CD4-positive, alpha-beta T cell treated with Interleukin-6 at 100 ng/mL for 8 hours (primary cell): Measurements from ENCODE around the gene PMEL.
"Not testable (repeated sequence)": the region's sequence is repeated elsewhere in the genome, so short reads cannot be mapped to it uniquely, and the experiment has no call there.

Experiments
- DNase-seq: peaks from one replicate; pipeline ENCODE4 v3.0.0-alpha.2; 2020; ENCODE audit warnings: mixed read lengths, low spot score

PMEL gene

GRCh38 chr12:55965941-55966407 is at the start of gene PMEL:
TSS of gene PMEL (minus strand) at chr12:55966042. CDS start at chr12:55966011, 31 bp downstream.
- no peak for DNase-seq

- DNase-seq: no peak
Observed at GRCh38 chr12:56014205-56014604, 48.4 kb upstream of the PMEL start.

GRCh38 chr12:56013482-56013881 is 47.6 kb upstream of the PMEL start:
- DNase-seq: no peak

- DNase-seq: no peak
Observed at GRCh38 chr12:56011509-56012090, 45.8 kb upstream of the PMEL start.

DNA sequence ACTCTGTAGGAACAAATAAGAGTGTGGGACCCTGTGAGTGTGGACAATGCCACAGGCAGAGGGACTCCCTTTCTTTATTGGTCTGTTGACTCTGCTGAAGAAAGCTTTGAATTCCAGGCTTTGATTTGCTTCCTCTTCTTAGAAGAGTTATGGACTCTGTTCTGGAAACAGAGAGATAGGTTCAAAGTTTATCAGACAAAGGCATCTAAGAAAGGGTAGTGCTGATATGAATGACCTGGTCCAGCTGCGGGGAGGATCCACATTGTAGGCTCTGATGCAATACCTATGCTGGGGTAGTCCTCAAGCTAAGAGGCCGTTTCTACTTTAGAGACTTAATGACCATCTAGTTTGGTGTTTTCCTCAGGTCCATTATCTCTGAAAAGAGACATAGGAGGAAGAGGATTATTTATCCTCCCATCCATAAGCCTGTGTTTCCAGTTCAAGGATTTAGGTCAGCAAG is 44.3 kb upstream of the PMEL start:
- DNase-seq: no peak

DNA sequence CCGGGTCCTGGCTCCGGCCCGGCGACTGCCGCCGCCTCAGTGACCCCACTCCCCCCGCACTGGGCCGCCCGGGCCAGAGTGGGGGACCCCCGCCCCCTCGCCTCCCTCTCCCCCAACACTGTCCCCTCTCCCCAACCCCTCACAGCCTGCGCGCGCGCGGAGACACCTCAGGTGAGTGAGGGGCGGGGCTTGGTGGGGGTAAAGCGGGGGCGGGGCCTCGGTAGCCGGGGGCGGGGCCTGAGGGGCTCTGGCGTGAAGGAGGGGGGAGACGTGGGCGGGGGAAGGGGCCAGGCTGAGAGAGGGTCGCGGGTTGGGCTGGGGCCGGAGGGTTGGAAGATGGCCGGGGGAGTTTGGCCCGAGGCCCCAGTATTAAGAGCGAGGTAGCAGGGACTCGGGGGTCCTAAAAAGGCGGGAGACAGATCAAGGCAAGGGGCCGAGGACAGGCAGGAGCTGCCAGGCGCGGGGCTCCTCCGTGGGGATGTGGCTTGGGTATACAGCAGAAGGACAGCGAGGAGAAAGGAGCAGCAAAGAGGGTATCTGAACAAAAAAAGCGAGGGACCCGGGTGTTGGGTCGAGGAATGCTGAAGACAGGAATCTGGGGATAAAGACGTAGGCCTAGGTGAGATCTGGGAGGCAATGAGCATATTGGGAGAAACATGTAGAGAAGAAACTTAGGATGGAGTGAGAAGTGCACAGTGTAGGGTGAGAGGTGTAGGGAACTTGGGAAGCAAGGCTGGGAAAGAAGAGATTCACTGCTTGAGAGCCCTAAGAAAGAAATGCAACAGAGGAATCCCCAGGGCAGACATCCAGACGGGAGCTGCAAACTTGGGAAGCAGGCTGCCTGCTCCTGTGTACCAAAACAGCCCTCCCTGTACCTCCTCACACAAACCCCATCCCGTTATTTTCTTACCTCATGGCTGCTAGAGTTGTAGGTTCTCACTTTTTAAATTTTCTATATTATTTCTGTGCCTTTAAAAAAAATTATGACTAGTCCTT is 42.0 kb upstream of the PMEL start:
- peak; percentile 71 for DNase-seq

GRCh38 chr12:56004211-56004610 is 38.4 kb upstream of the PMEL start:
- no peak for DNase-seq

DNA sequence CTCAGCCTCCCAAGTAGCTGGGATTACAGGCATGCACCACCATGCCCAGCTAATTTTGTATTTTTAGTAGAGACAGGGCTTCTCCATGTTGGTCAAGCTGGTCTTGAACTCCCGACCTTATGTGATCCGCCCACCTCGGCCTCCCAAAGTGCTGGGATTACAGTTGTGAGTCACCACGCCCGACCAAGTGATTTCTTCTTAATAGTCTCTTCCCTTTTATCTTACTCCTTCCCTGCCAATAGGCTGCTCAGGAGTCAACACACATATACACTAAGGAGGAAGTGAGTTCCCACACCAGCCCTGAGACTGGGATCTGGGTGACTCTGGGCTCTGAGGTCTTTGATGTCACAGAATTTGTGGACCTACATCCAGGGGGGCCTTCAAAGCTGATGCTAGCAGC is 37.5 kb upstream of the PMEL start:
- not testable (repeated sequence) for DNase-seq

GRCh38 chr12:56001487-56002100 is 35.8 kb upstream of the PMEL start:
- no peak for DNase-seq

- DNase-seq: not testable (repeated sequence)
Observed at GRCh38 chr12:55999999-56000540, 34.2 kb upstream of the PMEL start.

DNA sequence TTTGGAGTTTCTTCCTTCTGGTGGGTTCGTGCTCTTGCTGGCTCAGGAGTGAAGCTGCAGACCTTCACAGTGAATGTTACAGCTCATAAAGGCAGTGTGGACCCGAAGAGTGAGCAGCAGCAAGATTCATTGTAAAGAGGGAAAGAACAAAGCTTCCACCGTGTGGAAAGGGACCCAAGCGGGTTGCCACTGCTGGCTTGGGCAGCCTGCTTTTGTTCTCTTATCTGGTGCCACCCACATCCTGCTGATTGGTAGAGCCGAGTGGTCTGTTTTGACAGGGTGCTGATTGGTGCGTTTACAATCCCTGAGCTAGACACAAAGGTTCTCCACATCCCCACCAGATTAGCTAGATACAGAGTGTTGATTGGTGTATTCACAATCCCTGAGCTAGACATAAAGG is 33.7 kb upstream of the PMEL start:
- not testable (repeated sequence) for DNase-seq

GRCh38 chr12:55997535-55997859 is 31.7 kb upstream of the PMEL start:
- DNase-seq: no peak

DNA sequence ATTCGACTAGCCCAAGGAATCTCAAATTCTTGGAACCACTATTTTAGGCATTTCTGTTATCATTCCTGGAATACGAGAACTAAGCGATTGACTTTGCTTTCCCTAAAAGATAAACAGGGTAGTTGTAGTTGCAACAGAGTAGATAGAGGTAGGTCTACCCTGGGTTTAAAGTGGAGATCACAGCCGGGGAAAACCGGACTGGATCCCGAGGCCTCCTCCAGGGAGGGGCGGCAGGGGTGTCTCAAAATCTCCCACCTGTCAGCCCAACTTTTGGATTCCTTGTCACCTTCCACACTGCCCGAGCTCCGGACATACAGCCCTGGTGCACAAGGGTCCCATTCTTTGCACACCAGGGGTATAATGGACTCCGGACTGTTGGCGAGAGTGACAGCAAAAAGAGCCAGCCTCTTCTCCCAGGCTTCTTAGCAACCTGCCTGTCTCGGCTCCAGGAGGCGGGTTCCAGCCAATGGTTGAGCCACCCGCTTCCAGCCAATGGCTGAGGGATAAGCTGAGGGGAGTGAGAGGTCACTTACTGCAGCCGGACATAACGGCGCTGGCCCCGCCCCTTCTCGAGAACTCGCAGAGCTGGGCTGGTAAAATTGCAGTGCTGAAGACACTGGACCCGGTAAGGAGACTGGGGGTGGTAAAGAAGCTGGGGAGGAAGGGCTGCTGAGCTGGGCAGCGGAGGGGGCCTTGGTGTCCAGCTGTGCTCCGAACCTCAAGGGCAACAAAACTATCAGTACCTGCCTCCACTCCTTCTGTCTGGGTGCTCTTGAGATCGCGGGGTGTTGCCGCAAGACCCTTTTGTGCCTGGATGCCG is 31.1 kb upstream of the PMEL start, which contains the start of gene SUOX:
Gene SUOX, plus strand, starts transcription at position 562 of the 820 bp plus-strand sequence. CDS start 4,946 bp downstream, outside the sequence.
- peak; percentile 17 for DNase-seq

GRCh38 chr12:55996201-55996714 is 30.4 kb upstream of the PMEL start:
- DNase-seq: peak; percentile 76

- no peak for DNase-seq
Observed at GRCh38 chr12:55995366-55995765, 29.5 kb upstream of the PMEL start.

DNA sequence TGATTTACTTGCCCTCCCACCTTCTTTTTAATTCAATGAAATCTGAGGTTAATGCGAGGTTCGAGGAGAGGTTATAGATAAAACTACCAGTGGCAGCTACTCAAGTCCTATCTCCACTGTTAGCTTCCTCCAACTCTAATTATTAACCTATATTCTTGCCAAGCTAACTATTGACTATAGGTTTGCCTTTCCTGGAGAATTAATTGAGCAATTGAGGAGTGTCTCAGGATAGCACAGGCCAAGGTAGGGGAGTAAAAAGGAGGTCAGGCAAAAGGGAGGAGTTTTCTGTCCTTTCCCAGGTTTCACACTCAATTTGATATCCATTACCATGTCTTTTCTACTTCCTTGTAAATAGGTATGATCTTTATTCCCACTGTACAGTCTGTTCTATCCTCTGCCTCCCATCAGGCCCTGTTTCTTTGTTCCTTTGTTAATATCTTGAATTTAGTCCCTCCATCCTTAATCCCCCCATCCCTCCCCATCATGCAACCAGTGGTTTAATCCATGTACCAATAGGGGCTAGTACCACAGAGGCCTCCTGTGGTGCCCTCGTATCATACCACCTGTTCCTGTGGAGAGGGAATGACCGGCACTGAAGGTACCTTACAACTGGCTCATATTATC is 27.5 kb upstream of the PMEL start:
- DNase-seq: no peak

DNA sequence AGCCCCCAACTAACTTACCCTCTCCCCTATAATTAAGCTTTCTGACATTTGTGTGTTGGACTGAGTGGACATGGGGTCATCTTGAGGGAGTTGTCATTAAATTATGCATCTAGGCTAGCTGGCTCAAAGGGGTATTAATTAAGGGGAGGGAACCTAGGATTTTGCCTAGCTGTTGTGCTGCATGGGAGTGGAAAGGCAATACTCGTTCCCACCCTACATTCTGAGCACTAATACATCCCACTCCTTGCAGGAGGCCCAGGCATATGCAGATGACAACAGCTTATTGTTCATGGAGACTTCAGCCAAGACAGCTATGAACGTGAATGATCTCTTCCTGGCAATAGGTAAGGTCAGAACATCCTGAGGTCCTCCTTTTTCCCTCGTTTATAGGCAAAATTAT is 25.3 kb upstream of the PMEL start:
- no peak for DNase-seq

GRCh38 chr12:55985976-55986375 is 20.1 kb upstream of the PMEL start:
- not testable (repeated sequence) for DNase-seq

GRCh38 chr12:55985341-55985740 is 19.5 kb upstream of the PMEL start:
- DNase-seq: no peak

DNA sequence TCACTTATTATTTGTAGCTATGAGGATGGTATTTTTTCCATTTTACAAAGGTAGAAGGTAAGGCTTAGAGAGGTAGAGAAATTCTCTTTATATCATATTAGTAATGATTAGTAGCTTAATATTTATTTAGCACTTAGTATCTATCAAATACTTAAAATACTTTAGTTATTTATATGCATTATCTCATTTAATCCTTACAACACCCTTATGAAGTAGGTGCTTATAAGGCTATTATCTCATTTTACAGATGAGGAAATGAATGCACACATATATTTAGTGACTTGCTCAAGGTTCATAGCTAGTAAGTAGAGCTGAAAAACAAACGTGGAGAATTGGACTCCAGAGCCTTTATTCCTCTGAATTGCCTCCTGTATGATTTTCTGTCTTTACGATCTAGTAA is 19.0 kb upstream of the PMEL start:
- DNase-seq: no peak
